Natural killer cell (primary cell): ENCODE measurements around the gene CSMD2. TPM values are rescaled to one million over a fixed set of nuclear protein-coding genes. Genes with fewer than 3 reads are reported as not detected.

Experiments
- ATAC-seq, 3 donors: fragments of 150-1000 bp in 2 of 3; fragments of 200-7000 bp in 1 of 3; cut with Tn5 transposase; 1 replicate in 1 of 3; 2 replicates in 2 of 3; pipeline ENCODE4 v1.10.0; 2021; ENCODE audit warnings: mild to moderate bottlenecking in 2 of 3, moderate library complexity in 2 of 3
- DNase-seq, 2 donors: peaks; one replicate each; pipeline versions ENCODE4 v3.0.0 to v3.0.0-alpha.2; 2013 to 2021; ENCODE audit warnings: mixed read lengths in 1 of 2
- H3K27ac ChIP-seq: one replicate; pipeline ENCODE4 v1.5.1; 2013; ENCODE audit warnings: mild to moderate bottlenecking, low read length
- H3K27me3 ChIP-seq: one replicate; pipeline ENCODE4 v1.6.1; 2013; ENCODE audit warnings: low read length; ENCODE audit not compliant: control insufficient read depth, insufficient read depth
- H3K36me3 ChIP-seq: one replicate; pipeline ENCODE4 v1.6.1; 2013; ENCODE audit warnings: low read length; ENCODE audit not compliant: control insufficient read depth, insufficient read depth
- H3K4me1 ChIP-seq: one replicate; pipeline ENCODE4 v1.6.1; 2013; ENCODE audit warnings: low read length; ENCODE audit not compliant: control insufficient read depth, insufficient read depth
- H3K4me3 ChIP-seq: one replicate; pipeline ENCODE4 v1.5.1; 2013; ENCODE audit warnings: low read length
- H3K9me3 ChIP-seq: one replicate; pipeline ENCODE4 v1.6.1; 2013; ENCODE audit warnings: low read length; ENCODE audit not compliant: control insufficient read depth, insufficient read depth
- H3K27ac Mint-ChIP-seq, 2 donors: one replicate each; pipeline ENCODE4 v1.8.0; 2022; ENCODE audit warnings: mild to moderate bottlenecking in 2 of 2, mixed read lengths in 2 of 2, moderate library complexity in 1 of 2
- H3K27me3 Mint-ChIP-seq, 2 donors: one replicate each; pipeline ENCODE4 v1.8.0; 2022; ENCODE audit warnings: low read depth in 2 of 2, mixed read lengths in 2 of 2
- H3K36me3 Mint-ChIP-seq: one replicate; pipeline ENCODE4 v1.8.0; 2022; ENCODE audit warnings: mixed read lengths
- H3K4me1 Mint-ChIP-seq, 2 donors: one replicate each; pipeline ENCODE4 v1.8.0; 2022; ENCODE audit warnings: mixed read lengths in 2 of 2
- H3K4me3 Mint-ChIP-seq: one replicate; pipeline ENCODE4 v1.8.0; 2022; ENCODE audit warnings: mild to moderate bottlenecking, moderate library complexity, mixed read lengths
- H3K9me3 Mint-ChIP-seq, 2 donors: one replicate each; pipeline ENCODE4 v1.8.0; 2022; ENCODE audit warnings: mixed read lengths in 2 of 2
- WGBS: methylation state at CpG from one replicate; pipeline ENCODE4 v1.1.7; 2013; ENCODE audit warnings: missing lambda C conversion rate; ENCODE audit not compliant: insufficient coverage; 5-methylcytosine and 5-hydroxymethylcytosine counted together
- intact Hi-C: fragments of 100-400 bp; cut with micrococcal nuclease; formaldehyde crosslinking; loops from one replicate; pipeline ENCODE4 v1.14.2; 2022
- total RNA-seq, 4 donors: library from RNA; stranded (reverse); fragments of 120-200 nt in 1 of 4; gene quantifications; one replicate each; pipeline versions ENCODE4 v1.2.3 to v1.2.4, GENCODE V29; 2013 to 2022
- TF ChIP-seq, protein P1 (sequence below): fragments of 200-600 bp; IDR thresholded peaks from one replicate; pipeline ENCODE4 v1.8.0; 2022; ENCODE audit warnings: antibody characterized with exemption

The CSMD2 gene
- total RNA-seq, 3 donors from 2014 or later (not counting 1 experiment from before 2014, with no cell fraction given) = not detected

DNA sequence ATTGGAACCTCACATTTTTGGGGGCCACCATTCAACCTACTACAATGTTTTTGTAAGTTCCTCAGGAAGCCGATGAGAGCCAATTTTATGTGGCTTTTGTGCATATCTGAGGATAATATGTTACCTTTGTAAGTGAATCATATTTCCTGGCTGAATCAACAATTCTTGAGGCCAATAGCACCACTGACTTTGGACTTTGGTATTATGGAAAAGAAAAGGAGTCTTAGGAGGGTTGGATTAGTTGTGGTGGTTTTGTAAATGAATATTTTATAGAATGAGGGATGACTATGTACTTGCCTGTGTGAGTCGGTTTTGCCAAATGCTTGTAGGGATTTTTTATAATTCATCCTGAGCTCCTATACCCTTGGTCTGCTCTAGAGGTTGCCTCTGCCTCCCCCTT lies 482.7 kb downstream of the CSMD2 start:
- H3K4me1 Mint-ChIP-seq = no peaks in the 10 kb centered on the region
- peaks cover 0 to 2% of the 10 kb centered on the region in 2 donors for H3K9me3 Mint-ChIP-seq

DNA sequence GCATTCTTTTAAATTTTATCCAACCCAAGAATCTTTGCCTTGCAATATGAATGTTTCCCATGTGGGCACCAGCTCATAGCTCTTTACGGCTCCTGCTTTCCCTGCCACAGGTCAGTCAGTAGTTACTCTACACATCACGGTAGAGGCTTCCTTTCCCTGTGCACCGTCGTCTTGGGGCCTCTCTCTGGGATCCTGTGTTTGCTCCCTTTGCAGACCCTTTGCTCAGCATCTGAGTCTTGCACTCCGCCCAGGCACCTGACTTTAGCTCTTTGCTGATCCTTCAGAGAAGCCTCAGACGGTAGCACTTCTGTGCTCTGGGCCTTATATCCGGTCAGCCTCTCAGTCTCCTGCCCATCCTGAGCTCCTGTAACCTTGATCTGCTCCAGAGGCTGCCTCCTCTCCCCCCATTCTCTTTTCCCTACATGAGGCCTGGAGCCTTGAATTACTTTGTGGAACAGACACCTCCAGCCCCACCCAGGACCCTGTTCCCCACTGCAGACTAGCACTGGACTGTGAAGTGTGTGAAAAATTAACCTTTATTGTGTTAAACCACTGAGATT lies 484.7 kb downstream of the CSMD2 start:
- Mint-ChIP-seq H3K4me1 (no peaks in the 10 kb centered on the region), H3K36me3 (no peaks in the 10 kb centered on the region), H3K27ac (no peak overlapping the region), H3K4me3 (no peak overlapping the region), H3K27me3 (peaks cover 7 to 20% of the 10 kb centered on the region in 2 donors), H3K9me3 (peaks cover 0 to 2% of the 10 kb centered on the region in 2 donors)
- TF ChIP-seq, protein P1, sequence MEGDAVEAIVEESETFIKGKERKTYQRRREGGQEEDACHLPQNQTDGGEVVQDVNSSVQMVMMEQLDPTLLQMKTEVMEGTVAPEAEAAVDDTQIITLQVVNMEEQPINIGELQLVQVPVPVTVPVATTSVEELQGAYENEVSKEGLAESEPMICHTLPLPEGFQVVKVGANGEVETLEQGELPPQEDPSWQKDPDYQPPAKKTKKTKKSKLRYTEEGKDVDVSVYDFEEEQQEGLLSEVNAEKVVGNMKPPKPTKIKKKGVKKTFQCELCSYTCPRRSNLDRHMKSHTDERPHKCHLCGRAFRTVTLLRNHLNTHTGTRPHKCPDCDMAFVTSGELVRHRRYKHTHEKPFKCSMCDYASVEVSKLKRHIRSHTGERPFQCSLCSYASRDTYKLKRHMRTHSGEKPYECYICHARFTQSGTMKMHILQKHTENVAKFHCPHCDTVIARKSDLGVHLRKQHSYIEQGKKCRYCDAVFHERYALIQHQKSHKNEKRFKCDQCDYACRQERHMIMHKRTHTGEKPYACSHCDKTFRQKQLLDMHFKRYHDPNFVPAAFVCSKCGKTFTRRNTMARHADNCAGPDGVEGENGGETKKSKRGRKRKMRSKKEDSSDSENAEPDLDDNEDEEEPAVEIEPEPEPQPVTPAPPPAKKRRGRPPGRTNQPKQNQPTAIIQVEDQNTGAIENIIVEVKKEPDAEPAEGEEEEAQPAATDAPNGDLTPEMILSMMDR = no peak
- DNase-seq (no peak), ATAC-seq (no peak)
- intact Hi-C loops = no loop called here
- Histone ChIP-seq H3K36me3 (no peaks in the 10 kb centered on the region), H3K27ac (no peak overlapping the region), H3K4me3 (no peak overlapping the region), H3K4me1 (no peaks in the 10 kb centered on the region), H3K27me3 (no peaks in the 10 kb centered on the region), H3K9me3 (no peaks in the 10 kb centered on the region)
- 91% methylated on average over 7 of the region's 7 CpGs for WGBS

More for the DNA sequence above, 482.7 kb downstream of the CSMD2 start:
- H3K27me3 ChIP-seq = no peaks in the 10 kb centered on the region
- H3K27me3 Mint-ChIP-seq = peaks cover 12 to 20% of the 10 kb centered on the region in 2 donors
- WGBS = 95% methylated on average over 1 of the region's 2 CpGs
- no peak overlapping the region for H3K4me3 ChIP-seq
- H3K36me3 Mint-ChIP-seq = no peaks in the 10 kb centered on the region
- no peak overlapping the region for H3K27ac ChIP-seq
- no peaks in the 10 kb centered on the region for H3K9me3 ChIP-seq
- no peaks in the 10 kb centered on the region for H3K36me3 ChIP-seq
- no peak overlapping the region for H3K4me3 Mint-ChIP-seq
- no peak for DNase-seq
- no peak for ATAC-seq
- H3K27ac Mint-ChIP-seq = no peak overlapping the region
- TF ChIP-seq, protein P1 = no peak
- intact Hi-C loops = no loop called here
- H3K4me1 ChIP-seq = no peaks in the 10 kb centered on the region

GRCh38 chr1:33670567-33670966 lies 494.5 kb downstream of the CSMD2 start:
- Histone ChIP-seq H3K4me1 (no peaks in the 10 kb centered on the region), H3K36me3 (no peaks in the 10 kb centered on the region), H3K9me3 (no peaks in the 10 kb centered on the region), H3K27me3 (no peaks in the 10 kb centered on the region), H3K27ac (no peak overlapping the region), H3K4me3 (no peak overlapping the region)
- Mint-ChIP-seq H3K9me3 (peaks cover 0 to 3% of the 10 kb centered on the region in 2 donors), H3K27ac (no peak overlapping the region), H3K36me3 (no peaks in the 10 kb centered on the region), H3K4me1 (no peaks in the 10 kb centered on the region), H3K4me3 (no peak overlapping the region), H3K27me3 (peaks cover 13 to 27% of the 10 kb centered on the region in 2 donors)
- DNase-seq (no peak), ATAC-seq (no peak)
- intact Hi-C loops = no loop called here
- WGBS = 89% methylated on average over 1 of the region's 1 CpG
- TF ChIP-seq, protein P1 = no peak

DNA sequence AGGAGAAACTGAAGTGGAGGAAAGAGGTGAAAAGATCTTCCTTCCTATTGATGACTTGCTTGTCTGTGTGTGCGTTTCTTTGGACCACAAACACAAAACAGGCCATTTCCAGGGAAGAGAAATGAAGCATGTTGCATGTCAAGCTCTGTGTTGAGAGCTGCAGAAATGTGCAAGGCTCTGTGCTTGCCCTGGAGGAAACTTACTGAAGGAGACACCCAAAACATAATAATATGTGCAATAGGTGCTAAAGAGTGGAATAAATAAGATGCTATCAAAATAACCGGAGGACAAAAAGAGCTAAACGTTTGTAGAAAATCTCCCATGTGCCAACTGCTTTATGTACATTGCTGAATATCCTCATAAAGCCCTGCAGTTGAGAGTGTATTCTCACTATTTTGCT lies 496.3 kb downstream of the CSMD2 start:
- Histone ChIP-seq H3K9me3 (no peaks in the 10 kb centered on the region), H3K36me3 (no peaks in the 10 kb centered on the region), H3K27me3 (no peaks in the 10 kb centered on the region), H3K27ac (no peak overlapping the region), H3K4me1 (no peaks in the 10 kb centered on the region), H3K4me3 (no peak overlapping the region)
- H3K9me3 Mint-ChIP-seq = peaks cover 0 to 3% of the 10 kb centered on the region in 2 donors
- WGBS = 67% methylated on average over 3 of the region's 3 CpGs
- H3K36me3 Mint-ChIP-seq = no peaks in the 10 kb centered on the region
- TF ChIP-seq, protein P1 = no peak
- H3K27me3 Mint-ChIP-seq = peaks cover 14 to 30% of the 10 kb centered on the region in 2 donors
- no peak overlapping the region for H3K27ac Mint-ChIP-seq
- DNase-seq = no peak
- no peak for ATAC-seq
- intact Hi-C loops = no loop called here
- no peak overlapping the region for H3K4me3 Mint-ChIP-seq
- H3K4me1 Mint-ChIP-seq = no peaks in the 10 kb centered on the region
